Endothelial cell of umbilical vein (primary cell): ENCODE results near the gene SLIT1.

Experiments used
- JUN ChIP-seq: IDR thresholded peaks from 2 replicates; pipeline ENCODE4 v1.6.1; 2011; ENCODE audit warnings: borderline replicate concordance, low read depth; ENCODE audit not compliant: insufficient read length, insufficient read depth
- POLR2A ChIP-seq: IDR thresholded peaks from 2 replicates; pipeline ENCODE4 v1.6.1; 2012; ENCODE audit warnings: low read depth, mild to moderate bottlenecking, control low read depth, low read length
- POLR2AphosphoS5 ChIP-seq: IDR thresholded peaks from 2 replicates; pipeline ENCODE4 v1.6.1; 2012; ENCODE audit warnings: low read depth, mild to moderate bottlenecking, control low read depth, low read length, moderate library complexity; ENCODE audit not compliant: insufficient read depth
- TF ChIP-seq, protein P1 (sequence below), 2 donors: IDR thresholded peaks; 1 replicate in 1 of 2; 2 replicates in 1 of 2; pipeline ENCODE4 v1.5.1; 2011; ENCODE audit warnings: low read length in 2 of 2, mild to moderate bottlenecking in 2 of 2, moderate library complexity in 2 of 2, control low read depth in 1 of 2, inconsistent platforms in 1 of 2, low read depth in 1 of 2; ENCODE audit not compliant: insufficient read depth in 1 of 2; ENCODE audit errors: extremely low read depth in 1 of 2

DNA sequence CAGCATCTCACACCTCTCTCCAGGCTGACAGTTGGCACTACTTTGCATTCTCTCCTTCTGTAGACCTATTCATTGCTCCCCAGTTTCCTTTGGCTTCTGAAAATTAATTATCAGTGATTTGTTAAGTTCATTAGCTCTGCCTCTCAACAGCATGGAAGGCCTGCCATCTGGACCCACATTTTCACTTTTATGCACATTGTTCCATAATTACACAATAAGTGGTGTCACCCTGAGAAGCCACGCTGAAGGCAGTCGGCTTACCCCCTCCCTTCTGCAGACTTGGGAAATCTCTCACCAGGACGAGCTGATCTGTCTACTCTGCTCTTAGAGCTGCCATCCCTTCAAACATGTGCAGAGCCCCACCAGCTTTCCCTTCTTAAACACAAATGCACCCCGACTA lies 64.7 kb downstream of the SLIT1 start:
- TF ChIP-seq POLR2AphosphoS5 = no peak
- TF ChIP-seq JUN = no peak
- TF ChIP-seq, protein P1, sequence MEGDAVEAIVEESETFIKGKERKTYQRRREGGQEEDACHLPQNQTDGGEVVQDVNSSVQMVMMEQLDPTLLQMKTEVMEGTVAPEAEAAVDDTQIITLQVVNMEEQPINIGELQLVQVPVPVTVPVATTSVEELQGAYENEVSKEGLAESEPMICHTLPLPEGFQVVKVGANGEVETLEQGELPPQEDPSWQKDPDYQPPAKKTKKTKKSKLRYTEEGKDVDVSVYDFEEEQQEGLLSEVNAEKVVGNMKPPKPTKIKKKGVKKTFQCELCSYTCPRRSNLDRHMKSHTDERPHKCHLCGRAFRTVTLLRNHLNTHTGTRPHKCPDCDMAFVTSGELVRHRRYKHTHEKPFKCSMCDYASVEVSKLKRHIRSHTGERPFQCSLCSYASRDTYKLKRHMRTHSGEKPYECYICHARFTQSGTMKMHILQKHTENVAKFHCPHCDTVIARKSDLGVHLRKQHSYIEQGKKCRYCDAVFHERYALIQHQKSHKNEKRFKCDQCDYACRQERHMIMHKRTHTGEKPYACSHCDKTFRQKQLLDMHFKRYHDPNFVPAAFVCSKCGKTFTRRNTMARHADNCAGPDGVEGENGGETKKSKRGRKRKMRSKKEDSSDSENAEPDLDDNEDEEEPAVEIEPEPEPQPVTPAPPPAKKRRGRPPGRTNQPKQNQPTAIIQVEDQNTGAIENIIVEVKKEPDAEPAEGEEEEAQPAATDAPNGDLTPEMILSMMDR (IDR thresholded peaks at IDR 0.05; ENCODE audit: extremely low read depth in 1 of 2, insufficient read depth in 1 of 2, low read depth in 1 of 2, low read length in 2 of 2) = no peak
- TF ChIP-seq POLR2A = no peak
